GM19099 (cell line): Measurements from ENCODE around the gene IL16.
A peak's percentile ranks its signal among the peaks of the same experiment; 100 is the strongest.

Experiments
- POLR2A ChIP-seq: IDR thresholded peaks from 3 replicates; pipeline ENCODE4 v1.6.1; 2011; ENCODE audit warnings: low read depth; ENCODE audit not compliant: insufficient read length; ENCODE audit errors: extremely low read depth

The IL16 gene

DNA sequence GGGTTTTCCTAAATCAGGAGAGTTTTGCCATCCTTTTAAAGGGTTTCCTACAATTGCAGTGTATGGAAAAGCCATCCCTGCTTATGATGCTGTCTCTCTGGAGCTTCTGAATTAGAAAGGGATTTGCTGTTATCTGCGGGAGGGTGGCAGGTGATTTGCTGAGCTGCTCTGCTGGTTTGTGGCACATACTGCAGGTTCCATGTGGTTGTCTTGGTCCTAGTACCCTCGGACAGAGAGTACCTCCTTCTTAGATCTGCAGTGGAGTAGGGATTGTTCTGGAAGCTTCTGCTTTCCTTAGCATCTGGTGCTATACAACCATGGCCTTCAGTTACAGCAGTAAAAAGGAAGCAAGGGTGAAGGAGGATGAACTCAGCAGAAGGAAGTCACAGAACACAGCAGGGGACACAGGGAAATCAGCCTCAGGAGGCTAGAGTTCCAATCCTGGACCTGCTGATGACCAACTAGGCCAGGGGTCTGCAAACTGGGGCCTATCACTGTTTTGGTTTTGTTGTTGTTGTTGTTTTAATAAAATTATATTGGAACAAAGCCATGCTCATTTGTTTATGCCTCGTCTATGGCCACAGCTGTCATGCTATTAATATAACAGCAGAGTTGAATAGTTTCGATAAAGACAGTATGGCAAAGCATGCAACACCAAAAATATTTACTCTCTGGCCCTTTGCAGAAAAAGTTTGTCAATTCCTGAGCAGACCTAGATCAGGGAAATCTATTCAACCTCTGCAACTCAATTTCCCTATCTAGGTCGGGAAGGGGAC is 87.8 kb downstream of the IL16 start:
- TF ChIP-seq POLR2A = no peak

DNA sequence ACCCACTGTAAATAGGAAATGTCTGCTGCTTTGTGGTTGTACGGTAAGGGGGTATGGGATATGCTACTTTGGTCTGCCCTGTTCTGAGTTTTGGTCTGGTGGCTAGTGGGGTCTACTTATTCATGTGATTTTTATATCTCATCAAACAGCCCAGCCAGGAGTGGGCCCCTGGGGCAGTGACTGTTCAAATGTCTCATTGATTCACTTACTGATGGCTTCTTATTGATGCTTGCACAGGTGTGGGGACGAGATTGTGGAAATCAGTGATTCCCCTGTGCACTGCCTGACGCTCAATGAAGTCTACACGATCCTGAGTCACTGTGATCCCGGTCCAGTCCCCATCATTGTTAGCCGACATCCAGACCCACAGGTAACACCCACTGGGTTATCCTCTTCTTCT is 88.8 kb downstream of the IL16 start:
- TF ChIP-seq POLR2A = no peak

DNA sequence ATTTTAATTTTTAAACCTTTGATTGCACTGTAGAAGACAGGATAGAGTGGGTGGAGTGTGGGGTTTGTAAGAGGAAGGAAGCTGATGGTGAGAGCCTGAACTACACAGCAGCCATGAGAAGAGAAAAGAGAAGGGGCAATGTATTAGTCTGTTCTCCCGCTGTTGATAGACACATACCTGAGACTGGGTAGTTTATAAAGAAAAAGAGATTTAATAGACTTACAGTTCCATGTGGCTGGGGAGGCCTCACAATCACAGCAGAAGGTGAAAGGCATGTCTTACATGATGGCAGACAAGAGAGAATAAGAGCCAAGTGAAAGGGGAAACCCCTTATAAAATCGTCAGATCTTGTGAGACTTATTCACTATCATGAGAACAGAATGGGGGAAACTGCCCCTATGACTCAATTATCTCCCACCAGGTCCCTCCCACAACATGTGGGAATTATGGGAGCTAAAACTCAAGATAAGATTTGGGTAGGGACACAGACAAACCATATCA is 90.0 kb downstream of the IL16 start:
- no peak for TF ChIP-seq POLR2A

DNA sequence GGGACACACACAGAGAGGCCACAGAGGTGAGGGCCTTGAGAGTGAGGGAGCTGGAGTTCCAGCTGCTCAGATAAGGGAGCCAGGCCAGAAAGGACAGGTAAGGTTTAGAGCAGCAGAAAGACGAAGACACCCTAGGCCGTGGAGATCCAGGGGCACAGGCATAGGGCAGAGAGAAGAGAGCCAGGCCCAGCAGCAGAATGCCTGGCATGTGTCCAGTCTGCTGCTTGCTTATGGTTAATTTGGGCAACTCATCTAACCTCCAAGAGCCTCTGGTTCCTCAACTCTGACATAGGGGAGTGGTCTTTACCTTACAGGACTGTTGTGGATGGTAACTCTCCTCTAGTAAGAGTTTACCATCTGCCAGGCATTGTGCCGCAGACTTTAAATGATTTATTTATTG is 91.4 kb downstream of the IL16 start:
- no peak for TF ChIP-seq POLR2A

DNA sequence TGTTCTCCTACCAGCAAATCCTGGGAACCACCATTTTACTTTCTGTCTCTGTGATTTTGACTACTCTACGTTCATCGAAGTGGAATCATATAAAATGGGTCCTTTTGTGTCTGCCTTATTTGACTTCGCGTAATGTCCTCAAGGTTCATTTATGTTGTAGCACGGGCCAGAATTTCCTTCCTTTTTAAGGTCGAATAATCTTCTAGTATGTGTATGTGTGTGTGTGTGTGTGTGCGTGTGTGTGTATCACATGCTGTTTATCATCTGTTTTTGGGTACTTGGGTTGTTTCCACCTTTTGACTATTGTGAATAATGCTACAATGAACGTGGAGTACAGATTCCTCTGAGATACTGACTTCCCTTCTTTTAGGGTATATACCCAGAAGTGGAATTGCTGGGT is 91.9 kb downstream of the IL16 start:
- no peak for TF ChIP-seq POLR2A

DNA sequence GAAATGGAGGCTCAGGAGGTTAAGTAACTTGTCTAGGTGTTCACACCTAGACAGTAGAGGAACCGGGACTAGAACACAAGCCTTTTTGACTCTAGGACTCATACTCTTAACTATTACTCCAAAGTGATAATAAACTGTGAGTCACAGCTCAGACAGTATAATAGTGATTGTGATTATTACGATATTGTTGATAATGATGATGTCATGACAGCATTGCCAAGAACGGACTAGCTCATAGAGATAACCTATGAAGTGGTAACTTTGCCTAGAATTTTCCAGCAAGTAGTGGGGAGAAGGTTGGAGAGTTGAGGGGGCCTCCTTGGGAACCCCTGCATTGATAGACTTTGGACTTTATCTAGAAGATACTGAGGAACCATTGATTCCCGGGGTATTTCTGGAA is 93.2 kb downstream of the IL16 start:
- no peak for TF ChIP-seq POLR2A

DNA sequence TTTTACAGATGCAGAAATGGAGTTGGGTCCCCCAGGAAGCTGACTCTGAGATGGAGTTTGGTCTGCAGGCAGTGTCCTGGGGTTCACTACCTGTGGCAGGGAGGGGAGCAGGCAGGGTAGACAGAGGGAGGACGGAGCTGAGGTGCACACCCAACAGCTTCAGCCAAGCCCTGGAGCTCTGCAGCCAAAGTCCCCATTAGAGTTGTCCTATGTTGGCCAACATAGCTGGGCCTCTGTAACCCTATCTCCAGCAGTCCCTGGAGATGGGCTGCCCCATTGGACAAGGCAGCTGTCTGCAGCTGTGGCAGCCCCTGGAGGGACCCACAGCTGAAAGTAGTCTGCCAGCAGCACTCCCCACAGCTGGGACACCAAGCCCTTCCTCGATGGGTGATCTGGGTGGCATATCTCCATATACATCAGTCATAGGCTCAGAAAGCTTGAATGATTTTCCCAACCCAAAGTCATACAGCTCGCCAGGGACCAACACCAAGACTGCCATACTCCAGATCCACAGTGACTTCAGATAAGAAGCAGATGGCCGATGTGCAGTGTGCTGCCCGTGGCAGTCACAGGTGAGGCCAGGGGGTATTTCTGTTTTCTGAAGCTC is 95.3 kb downstream of the IL16 start:
- TF ChIP-seq POLR2A = no peak

DNA sequence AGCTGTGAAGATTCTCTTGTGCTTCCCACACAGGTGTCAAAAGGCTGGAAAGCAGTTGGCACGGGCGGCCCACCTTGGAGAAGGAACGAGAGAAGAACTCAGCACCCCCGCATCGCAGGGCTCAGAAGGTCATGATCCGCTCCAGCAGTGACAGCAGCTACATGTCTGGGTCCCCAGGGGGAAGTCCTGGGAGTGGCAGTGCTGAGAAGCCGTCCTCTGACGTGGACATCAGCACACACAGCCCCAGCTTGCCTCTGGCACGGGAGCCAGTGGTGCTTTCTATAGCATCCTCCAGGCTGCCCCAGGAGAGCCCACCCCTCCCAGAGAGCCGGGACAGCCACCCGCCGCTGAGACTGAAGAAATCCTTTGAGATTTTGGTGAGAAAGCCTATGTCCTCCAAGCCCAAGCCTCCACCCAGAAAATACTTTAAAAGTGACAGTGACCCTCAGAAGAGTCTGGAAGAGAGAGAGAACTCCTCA is 95.9 kb downstream of the IL16 start:
- peak; percentile 61 for TF ChIP-seq POLR2A

DNA sequence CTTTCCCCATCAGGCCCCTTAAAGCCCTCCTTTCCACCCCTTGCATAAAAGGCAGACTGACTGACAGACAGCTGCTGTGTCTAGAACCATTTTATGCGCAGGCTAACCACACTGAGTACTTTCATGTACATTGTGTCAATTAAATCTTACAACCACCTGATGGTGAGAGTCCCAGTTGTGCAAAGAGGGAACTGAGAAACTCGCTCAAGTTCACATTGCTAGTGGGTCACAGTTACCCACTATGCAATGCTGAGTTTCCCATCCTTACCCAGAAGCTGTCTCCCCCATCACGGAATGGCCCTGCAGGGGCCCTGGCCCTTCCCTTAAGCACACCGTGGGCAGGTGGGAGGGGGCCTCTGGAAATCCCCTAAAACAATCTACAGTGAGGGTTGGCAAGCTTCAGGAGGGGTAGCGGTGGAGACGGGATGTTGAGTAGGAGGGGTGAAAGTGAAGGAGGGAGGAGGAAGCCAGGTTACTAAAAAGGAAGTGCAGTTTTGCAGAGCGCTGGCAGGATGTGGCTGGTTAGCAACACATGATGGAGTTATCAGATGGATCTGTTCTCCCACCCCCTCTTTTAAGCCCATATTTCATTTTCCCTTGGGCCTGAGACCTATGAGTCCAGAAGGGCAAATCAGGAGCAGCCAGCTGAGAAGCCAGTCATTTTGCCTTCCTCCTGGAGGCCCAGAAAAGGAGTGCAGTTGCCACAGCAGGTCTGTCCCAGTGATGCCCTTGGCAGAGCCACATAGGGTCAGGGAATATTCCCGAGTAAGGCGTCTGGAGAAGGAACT is 97.2 kb downstream of the IL16 start:
- peak; percentile 48 for TF ChIP-seq POLR2A

DNA sequence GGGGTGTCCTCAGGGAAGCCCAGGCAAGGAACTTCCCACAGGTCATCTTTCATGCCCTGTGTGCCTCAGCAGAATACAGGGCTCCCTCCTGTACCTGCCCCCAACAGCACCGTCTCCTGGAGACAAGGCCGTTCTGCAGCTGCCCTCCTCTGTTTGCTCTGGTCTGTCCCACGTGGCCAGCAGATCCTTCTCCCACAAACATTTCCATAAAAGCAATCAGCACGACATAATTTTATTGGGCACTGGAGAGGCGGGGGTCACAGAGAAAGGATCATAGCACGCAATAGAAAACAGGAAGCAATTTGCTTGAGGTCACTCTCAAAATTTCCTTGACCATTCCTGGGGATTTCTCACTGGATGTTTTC is 97.8 kb downstream of the IL16 start:
- TF ChIP-seq POLR2A = no peak

DNA sequence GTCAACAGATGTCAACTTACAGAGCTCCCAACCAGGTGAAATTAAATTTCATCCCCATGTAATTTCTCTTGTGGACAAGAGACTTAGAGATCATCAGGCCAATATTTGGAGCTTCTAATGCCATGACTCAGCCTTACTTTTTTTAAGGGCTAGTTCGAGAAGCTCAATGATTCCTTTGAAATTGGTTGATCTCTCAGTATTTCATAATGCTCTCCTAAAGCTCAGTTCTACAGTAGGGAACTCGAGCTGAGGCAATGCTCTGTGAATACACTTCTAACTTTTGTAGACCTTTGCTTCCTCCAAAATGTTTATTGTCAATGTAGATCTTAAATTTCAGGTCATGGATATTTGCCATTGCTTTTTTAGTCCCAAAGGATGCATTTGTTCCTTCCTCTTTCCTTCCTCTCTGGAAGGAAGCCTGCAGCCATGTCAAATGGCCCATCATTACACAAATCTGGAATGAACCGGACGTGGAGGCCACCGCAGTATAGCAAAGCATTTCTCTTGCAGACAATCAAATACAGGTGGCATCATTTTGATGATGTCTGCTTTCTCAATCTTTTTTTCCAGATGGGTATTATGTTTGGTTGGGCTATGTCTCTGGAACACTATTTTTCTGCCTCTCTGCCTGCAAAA is 98.9 kb downstream of the IL16 start:
- TF ChIP-seq POLR2A = no peak

DNA sequence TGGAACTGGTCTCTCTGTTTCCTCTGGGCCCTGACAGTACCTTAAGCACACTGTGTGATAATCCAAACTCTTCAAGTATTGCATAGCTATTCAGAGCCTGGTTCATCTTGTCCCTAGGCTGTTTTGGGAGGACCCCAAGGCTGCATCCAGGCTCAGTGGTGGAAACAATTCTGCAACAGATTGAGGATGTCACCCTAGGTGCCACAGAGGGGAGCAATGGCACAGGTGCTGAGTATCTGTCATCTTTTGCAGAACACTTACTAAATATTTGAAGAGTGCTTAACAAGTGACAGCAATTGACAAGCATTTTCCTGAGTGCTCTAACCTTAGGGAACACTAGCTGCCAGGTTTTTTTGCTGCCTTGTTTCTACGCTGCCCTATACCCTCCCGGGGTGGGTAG is 99.5 kb downstream of the IL16 start:
- no peak for TF ChIP-seq POLR2A

DNA sequence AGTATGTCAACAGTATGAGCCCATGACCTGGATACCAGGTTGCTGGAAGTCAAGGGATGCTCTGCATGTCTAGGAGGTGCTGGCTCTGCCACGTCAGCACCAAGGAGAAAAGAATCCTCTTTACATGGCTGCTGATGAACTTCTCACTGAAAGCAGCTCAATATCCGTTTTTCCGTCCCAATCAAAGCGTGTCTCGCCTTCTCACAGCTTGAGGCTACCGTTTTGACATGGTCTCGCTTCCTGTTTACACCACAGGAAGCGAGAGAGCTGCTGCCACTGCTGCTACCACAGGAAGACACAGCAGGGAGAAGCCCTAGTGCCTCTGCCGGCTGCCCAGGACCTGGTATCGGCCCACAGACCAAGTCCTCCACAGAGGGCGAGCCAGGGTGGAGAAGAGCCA is 100.0 kb downstream of the IL16 start:
- peak; percentile 62 for TF ChIP-seq POLR2A

DNA sequence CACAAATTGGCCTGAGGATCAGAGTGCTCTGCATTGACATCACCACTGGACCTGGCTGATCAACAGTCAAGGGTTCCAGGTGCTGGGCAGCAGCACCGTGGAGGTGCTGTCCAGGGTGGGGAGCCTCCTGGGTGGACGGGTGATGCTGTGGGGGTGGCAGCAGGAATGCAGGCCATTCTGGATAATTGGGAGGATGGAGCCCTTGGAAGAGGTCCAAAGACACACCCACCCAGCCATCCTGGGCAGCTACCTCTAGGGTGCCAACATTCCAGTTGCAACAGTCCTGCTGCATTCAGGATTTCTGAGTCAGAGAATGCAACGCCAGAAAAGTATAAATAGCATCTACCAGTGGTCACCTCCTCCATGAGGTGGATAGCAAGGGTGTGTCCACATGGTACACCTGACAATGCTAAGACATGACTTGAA is 100.5 kb downstream of the IL16 start:
- TF ChIP-seq POLR2A = no peak
